ENCODE measurements around the gene CAP1.

Gene CAP1

GRCh38 chr1:40067023-40067422 lies 26.5 kb downstream of the CAP1 start:
- 0 out of 2 replicates have a peak, but pooled peaks cover 1% of the 10 kb centered on the region for H3K79me2 ChIP-seq (ENCODE audit: insufficient read depth, low read length)
- H3K9ac ChIP-seq (ENCODE audit: low read depth, low read length, poor library complexity, severe bottlenecking): no peak overlapping the region
- no peaks in the 10 kb centered on the region for H3K9me3 ChIP-seq (ENCODE audit: insufficient read depth, low read depth, low read length)
- no peaks in the 10 kb centered on the region for H3K4me1 ChIP-seq (ENCODE audit: insufficient read depth, low read length, poor library complexity, severe bottlenecking)
- H3K9me2 ChIP-seq (replicated peaks; ENCODE audit: low read depth, low read length): no peaks in the 10 kb centered on the region
- peaks cover 96% of the 10 kb centered on the region for H3K36me3 ChIP-seq (ENCODE audit: insufficient read depth, low read length)
- H4K20me1 ChIP-seq (ENCODE audit: insufficient read depth, low read length, poor library complexity, severe bottlenecking): no peaks in the 10 kb centered on the region
- no peak overlapping the region for H2AFZ ChIP-seq (ENCODE audit: low read length)
- no peak overlapping the region for H3K4me2 ChIP-seq (ENCODE audit: low read depth, low read length, poor library complexity, severe bottlenecking)
- H3F3A ChIP-seq (ENCODE audit: low read depth): no peaks in the 10 kb centered on the region
- no peak overlapping the region for H3K4me3 ChIP-seq (ENCODE audit: low read length, poor library complexity, severe bottlenecking)
- no peak for TF ChIP-seq EZH2phosphoT487 (IDR thresholded peaks at IDR 0.05; ENCODE audit: borderline replicate concordance)
- TF ChIP-seq CTCF (conservative IDR thresholded peaks at IDR 0.05; ENCODE audit: low read length): no peak
- H3K27me3 ChIP-seq (ENCODE audit: insufficient read depth, low read length, poor library complexity, severe bottlenecking): no peaks in the 10 kb centered on the region

- H3K36me3 ChIP-seq (ENCODE audit: insufficient read depth, low read length): peaks cover 96% of the 10 kb centered on the region
- no peak overlapping the region for H3K9ac ChIP-seq (ENCODE audit: low read depth, low read length, poor library complexity, severe bottlenecking)
- no peaks in the 10 kb centered on the region for H3K9me3 ChIP-seq (ENCODE audit: insufficient read depth, low read depth, low read length)
- H3K9me2 ChIP-seq (replicated peaks; ENCODE audit: low read depth, low read length): no peaks in the 10 kb centered on the region
- H2AFZ ChIP-seq (ENCODE audit: low read length): no peak overlapping the region
- no peaks in the 10 kb centered on the region for H3F3A ChIP-seq (ENCODE audit: low read depth)
- H3K4me1 ChIP-seq (ENCODE audit: insufficient read depth, low read length, poor library complexity, severe bottlenecking): no peaks in the 10 kb centered on the region
- no peak overlapping the region for H3K4me2 ChIP-seq (ENCODE audit: low read depth, low read length, poor library complexity, severe bottlenecking)
- no peaks in the 10 kb centered on the region for H3K79me2 ChIP-seq (ENCODE audit: insufficient read depth, low read length)
- no peak overlapping the region for H3K4me3 ChIP-seq (ENCODE audit: low read length, poor library complexity, severe bottlenecking)
- no peaks in the 10 kb centered on the region for H3K27me3 ChIP-seq (ENCODE audit: insufficient read depth, low read length, poor library complexity, severe bottlenecking)
- H4K20me1 ChIP-seq (ENCODE audit: insufficient read depth, low read length, poor library complexity, severe bottlenecking): no peaks in the 10 kb centered on the region
- TF ChIP-seq CTCF (conservative IDR thresholded peaks at IDR 0.05; ENCODE audit: low read length): no peak
Measured at GRCh38 chr1:40067851-40068250, 27.3 kb downstream of the CAP1 start.

- Histone ChIP-seq H3K9me3 (ENCODE audit: insufficient read depth, low read depth, low read length) (no peaks in the 10 kb centered on the region), H4K20me1 (ENCODE audit: insufficient read depth, low read length, poor library complexity, severe bottlenecking) (no peaks in the 10 kb centered on the region), H3K79me2 (ENCODE audit: insufficient read depth, low read length) (no peaks in the 10 kb centered on the region), H3K4me2 (ENCODE audit: low read depth, low read length, poor library complexity, severe bottlenecking) (no peak overlapping the region), H3K4me1 (ENCODE audit: insufficient read depth, low read length, poor library complexity, severe bottlenecking) (peaks cover 4% of the 10 kb centered on the region), H3K9me2 (replicated peaks; ENCODE audit: low read depth, low read length) (no peaks in the 10 kb centered on the region), H2AFZ (ENCODE audit: low read length) (no peak overlapping the region), H3K27me3 (ENCODE audit: insufficient read depth, low read length, poor library complexity, severe bottlenecking) (no peaks in the 10 kb centered on the region), H3K36me3 (ENCODE audit: insufficient read depth, low read length) (peaks cover 87% of the 10 kb centered on the region), H3F3A (ENCODE audit: low read depth) (no peaks in the 10 kb centered on the region), H3K4me3 (ENCODE audit: low read length, poor library complexity, severe bottlenecking) (no peak overlapping the region), H3K9ac (ENCODE audit: low read depth, low read length, poor library complexity, severe bottlenecking) (no peak overlapping the region)
- TF ChIP-seq EZH2phosphoT487 (IDR thresholded peaks at IDR 0.05; ENCODE audit: borderline replicate concordance) (no peak), CTCF (conservative IDR thresholded peaks at IDR 0.05; ENCODE audit: low read length) (no peak)
Measured at GRCh38 chr1:40072142-40072541, 31.6 kb downstream of the CAP1 start.
